Measurements from ENCODE around the gene TMTC4. TPM values are rescaled to one million over a fixed set of nuclear protein-coding genes. Genes with fewer than 3 reads are reported as not detected.

TMTC4 gene
- total RNA-seq, 1 experiment from 2014 or later: 14.6 TPM

DNA sequence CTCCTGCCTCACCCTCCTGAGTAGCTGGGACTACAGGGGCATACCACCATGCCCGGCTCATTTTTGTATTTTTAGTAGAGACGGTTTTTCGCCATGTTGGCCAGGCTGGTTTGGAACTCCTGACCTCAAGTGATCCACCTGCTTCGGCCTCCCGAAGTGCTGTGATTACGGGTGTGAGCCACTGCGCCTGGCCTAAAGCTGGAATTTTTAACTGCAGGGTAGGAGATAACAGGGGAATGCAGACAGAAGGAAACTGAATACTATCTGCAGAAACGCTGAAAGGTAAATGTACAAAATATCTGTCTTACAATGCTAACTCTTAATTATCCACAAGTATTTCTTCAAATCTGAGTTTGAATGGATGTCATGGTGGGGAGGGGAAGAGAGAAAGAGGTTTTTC lies 13.8 kb downstream of the TMTC4 start:
- no peaks in the 10 kb centered on the region for H3K4me1 ChIP-seq (ENCODE audit: control insufficient read depth, insufficient read depth, low read length)
- no TSS peak for BruUV-seq (replicated peaks)
- POLR2A ChIA-PET: no interaction called here
- CTCF ChIA-PET: no interaction called here
- no peak overlapping the region for H3K4me3 ChIP-seq (ENCODE audit: low read depth in 2 of 2, low read length in 2 of 2)
- no peaks in the 10 kb centered on the region for H3K9me3 ChIP-seq (ENCODE audit: control insufficient read depth, insufficient read depth, low read depth, low read length)
- H3K27me3 ChIP-seq (ENCODE audit: control insufficient read depth, insufficient read depth, low read length): no peaks in the 10 kb centered on the region
- ATAC-seq (no peak), DNase-seq (ENCODE audit: low read depth, low spot score) (no peak)
- no peaks in the 10 kb centered on the region for H3K36me3 ChIP-seq (ENCODE audit: control insufficient read depth, insufficient read depth, low read length)
- TF ChIP-seq, protein P1, sequence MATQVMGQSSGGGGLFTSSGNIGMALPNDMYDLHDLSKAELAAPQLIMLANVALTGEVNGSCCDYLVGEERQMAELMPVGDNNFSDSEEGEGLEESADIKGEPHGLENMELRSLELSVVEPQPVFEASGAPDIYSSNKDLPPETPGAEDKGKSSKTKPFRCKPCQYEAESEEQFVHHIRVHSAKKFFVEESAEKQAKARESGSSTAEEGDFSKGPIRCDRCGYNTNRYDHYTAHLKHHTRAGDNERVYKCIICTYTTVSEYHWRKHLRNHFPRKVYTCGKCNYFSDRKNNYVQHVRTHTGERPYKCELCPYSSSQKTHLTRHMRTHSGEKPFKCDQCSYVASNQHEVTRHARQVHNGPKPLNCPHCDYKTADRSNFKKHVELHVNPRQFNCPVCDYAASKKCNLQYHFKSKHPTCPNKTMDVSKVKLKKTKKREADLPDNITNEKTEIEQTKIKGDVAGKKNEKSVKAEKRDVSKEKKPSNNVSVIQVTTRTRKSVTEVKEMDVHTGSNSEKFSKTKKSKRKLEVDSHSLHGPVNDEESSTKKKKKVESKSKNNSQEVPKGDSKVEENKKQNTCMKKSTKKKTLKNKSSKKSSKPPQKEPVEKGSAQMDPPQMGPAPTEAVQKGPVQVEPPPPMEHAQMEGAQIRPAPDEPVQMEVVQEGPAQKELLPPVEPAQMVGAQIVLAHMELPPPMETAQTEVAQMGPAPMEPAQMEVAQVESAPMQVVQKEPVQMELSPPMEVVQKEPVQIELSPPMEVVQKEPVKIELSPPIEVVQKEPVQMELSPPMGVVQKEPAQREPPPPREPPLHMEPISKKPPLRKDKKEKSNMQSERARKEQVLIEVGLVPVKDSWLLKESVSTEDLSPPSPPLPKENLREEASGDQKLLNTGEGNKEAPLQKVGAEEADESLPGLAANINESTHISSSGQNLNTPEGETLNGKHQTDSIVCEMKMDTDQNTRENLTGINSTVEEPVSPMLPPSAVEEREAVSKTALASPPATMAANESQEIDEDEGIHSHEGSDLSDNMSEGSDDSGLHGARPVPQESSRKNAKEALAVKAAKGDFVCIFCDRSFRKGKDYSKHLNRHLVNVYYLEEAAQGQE (IDR thresholded peaks at IDR 0.05; ENCODE audit: insufficient read depth in 1 of 2, low read depth in 2 of 2, low read length in 1 of 2): no peak
- TF ChIP-seq SIN3A (IDR thresholded peaks at IDR 0.05; ENCODE audit: borderline replicate concordance, insufficient read depth, low read depth, low read length) (no peak), POLR2AphosphoS5 (IDR thresholded peaks at IDR 0.05; ENCODE audit: low read depth, low read length) (no peak), TCF7L2 (IDR thresholded peaks at IDR 0.05; ENCODE audit: low read depth, low read length) (no peak)
- TF ChIP-seq, protein P2, sequence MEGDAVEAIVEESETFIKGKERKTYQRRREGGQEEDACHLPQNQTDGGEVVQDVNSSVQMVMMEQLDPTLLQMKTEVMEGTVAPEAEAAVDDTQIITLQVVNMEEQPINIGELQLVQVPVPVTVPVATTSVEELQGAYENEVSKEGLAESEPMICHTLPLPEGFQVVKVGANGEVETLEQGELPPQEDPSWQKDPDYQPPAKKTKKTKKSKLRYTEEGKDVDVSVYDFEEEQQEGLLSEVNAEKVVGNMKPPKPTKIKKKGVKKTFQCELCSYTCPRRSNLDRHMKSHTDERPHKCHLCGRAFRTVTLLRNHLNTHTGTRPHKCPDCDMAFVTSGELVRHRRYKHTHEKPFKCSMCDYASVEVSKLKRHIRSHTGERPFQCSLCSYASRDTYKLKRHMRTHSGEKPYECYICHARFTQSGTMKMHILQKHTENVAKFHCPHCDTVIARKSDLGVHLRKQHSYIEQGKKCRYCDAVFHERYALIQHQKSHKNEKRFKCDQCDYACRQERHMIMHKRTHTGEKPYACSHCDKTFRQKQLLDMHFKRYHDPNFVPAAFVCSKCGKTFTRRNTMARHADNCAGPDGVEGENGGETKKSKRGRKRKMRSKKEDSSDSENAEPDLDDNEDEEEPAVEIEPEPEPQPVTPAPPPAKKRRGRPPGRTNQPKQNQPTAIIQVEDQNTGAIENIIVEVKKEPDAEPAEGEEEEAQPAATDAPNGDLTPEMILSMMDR (IDR thresholded peaks at IDR 0.05): no peak
- intact Hi-C loops (cut with micrococcal nuclease; ENCODE audit: unreplicated experiment) (no loop called here), in situ Hi-C loops (cut with HindIII; ENCODE audit: low pct_unique_long_range_greater_than_20kb, low sequenced_read_pairs) (no loop called here)
- no peak overlapping the region for H3K27ac ChIP-seq (ENCODE audit: low read length)

DNA sequence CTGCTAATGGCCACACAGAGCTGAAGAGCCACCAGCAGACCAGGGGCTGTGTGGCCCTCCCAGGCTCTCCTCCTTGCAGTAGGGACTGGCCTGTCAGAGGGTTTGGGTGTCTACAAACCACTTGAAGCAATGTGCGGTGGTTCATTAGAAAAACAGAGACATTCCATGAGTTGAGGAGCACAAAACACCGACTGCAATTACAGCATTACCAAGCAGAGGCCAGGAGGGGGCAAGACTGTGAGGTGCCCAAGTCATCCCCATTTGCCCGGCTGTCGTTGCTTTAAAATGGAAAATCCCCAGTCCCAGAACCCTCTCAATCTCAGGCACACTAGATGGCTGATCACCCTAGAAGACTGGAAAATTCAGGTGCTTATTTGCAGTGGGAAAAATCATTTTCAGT lies 15.0 kb downstream of the TMTC4 start:
- intact Hi-C loops (cut with micrococcal nuclease; ENCODE audit: unreplicated experiment): no loop called here
- ChIA-PET CTCF (no interaction called here), POLR2A (no interaction called here)
- Histone ChIP-seq H3K27me3 (ENCODE audit: control insufficient read depth, insufficient read depth, low read length) (no peaks in the 10 kb centered on the region), H3K9me3 (ENCODE audit: control insufficient read depth, insufficient read depth, low read depth, low read length) (no peaks in the 10 kb centered on the region), H3K4me1 (ENCODE audit: control insufficient read depth, insufficient read depth, low read length) (no peaks in the 10 kb centered on the region), H3K4me3 (ENCODE audit: low read depth in 2 of 2, low read length in 2 of 2) (no peak overlapping the region), H3K27ac (ENCODE audit: low read length) (no peak overlapping the region), H3K36me3 (ENCODE audit: control insufficient read depth, insufficient read depth, low read length) (no peaks in the 10 kb centered on the region)
- TF ChIP-seq, protein P2 (IDR thresholded peaks at IDR 0.05): no peak
- TF ChIP-seq TCF7L2 (IDR thresholded peaks at IDR 0.05; ENCODE audit: low read depth, low read length) (no peak), SIN3A (IDR thresholded peaks at IDR 0.05; ENCODE audit: borderline replicate concordance, insufficient read depth, low read depth, low read length) (no peak), POLR2AphosphoS5 (IDR thresholded peaks at IDR 0.05; ENCODE audit: low read depth, low read length) (no peak)
- TF ChIP-seq, protein P1 (IDR thresholded peaks at IDR 0.05; ENCODE audit: insufficient read depth in 1 of 2, low read depth in 2 of 2, low read length in 1 of 2): no peak
- no TSS peak for BruUV-seq (replicated peaks)
- ATAC-seq: no peak
- DNase-seq (ENCODE audit: low read depth, low spot score): no peak
- in situ Hi-C loops (cut with HindIII; ENCODE audit: low pct_unique_long_range_greater_than_20kb, low sequenced_read_pairs): no loop called here
